IMR-90 (cell line): ENCODE results near the gene OR51E2. TPM values are rescaled to one million over a fixed set of nuclear protein-coding genes. Genes with fewer than 3 reads are reported as not detected.

Experiments
- ATAC-seq: fragments of 200-7000 bp; cut with Tn5 transposase; 2 replicates; pipeline ENCODE4 v1.9.1; 2020; ENCODE audit warnings: low read depth, mild to moderate bottlenecking, moderate library complexity
- BruUV-seq: library from RNA; stranded (reverse); fragments of 400-500 nt; replicated peaks from 2 replicates; lab custom pipeline; 2021; lab: Mats Ljungman, UMichigan
- CTCF ChIA-PET: fragments of 300-600 bp; formaldehyde crosslinking; extraction: SDS; loops from one replicate; lab custom pipeline; 2021; ENCODE audit warnings: antibody characterized with exemption; lab: Yijun Ruan, JAX
- POLR2A ChIA-PET: fragments of 300-600 bp; sonication (Branson Sonifier 250); formaldehyde crosslinking; loops from one replicate; lab custom pipeline; 2022; ENCODE audit warnings: antibody characterized with exemption; ENCODE audit not compliant: unreplicated experiment; lab: Charles Lee
- DNase-seq: peaks from one replicate; pipeline ENCODE4 v3.0.0; 2013
- H2AFZ ChIP-seq: replicated peaks from 2 replicates; pipeline ENCODE3; 2013; ENCODE audit warnings: low read length, mild to moderate bottlenecking; ENCODE audit not compliant: poor library complexity
- H2AK5ac ChIP-seq: 2 replicates; pipeline ENCODE4 v1.6.1; 2013; ENCODE audit warnings: low read depth, low read length, inconsistent platforms
- H2AK9ac ChIP-seq: replicated peaks from 2 replicates; pipeline ENCODE3; 2013; ENCODE audit warnings: mild to moderate bottlenecking, low read depth, low read length, moderate library complexity; ENCODE audit not compliant: poor library complexity
- H2BK120ac ChIP-seq: 2 replicates; pipeline ENCODE4 v1.6.1; 2013; ENCODE audit warnings: low read depth, low read length, inconsistent platforms
- H2BK15ac ChIP-seq: 3 replicates; pipeline ENCODE4 v1.6.1; 2013; ENCODE audit warnings: low read depth, low read length, inconsistent platforms
- H2BK20ac ChIP-seq: 2 replicates; pipeline ENCODE4 v1.6.1; 2013; ENCODE audit warnings: low read depth, mild to moderate bottlenecking, inconsistent platforms, low read length, moderate library complexity
- H2BK5ac ChIP-seq: 2 replicates; pipeline ENCODE4 v1.6.1; 2013; ENCODE audit warnings: mild to moderate bottlenecking, low read depth, low read length, inconsistent platforms; ENCODE audit not compliant: poor library complexity, severe bottlenecking
- H3K14ac ChIP-seq: replicated peaks from 2 replicates; pipeline ENCODE4 v1.6.1; 2013; ENCODE audit warnings: low read depth, low read length, inconsistent platforms
- H3K18ac ChIP-seq: 2 replicates; pipeline ENCODE4 v1.6.1; 2013; ENCODE audit warnings: low read depth, low read length, control low read depth
- H3K23ac ChIP-seq: 2 replicates; pipeline ENCODE4 v1.6.1; 2013; ENCODE audit warnings: low read depth, low read length, inconsistent platforms
- H3K27ac ChIP-seq: 2 replicates; pipeline ENCODE4 v1.5.1; 2013; ENCODE audit warnings: mild to moderate bottlenecking, control low read depth, low read length; ENCODE audit not compliant: insufficient read depth
- H3K27me3 ChIP-seq: 2 replicates; pipeline ENCODE4 v1.6.1; 2013; ENCODE audit warnings: low read length; ENCODE audit not compliant: control insufficient read depth, insufficient read depth
- H3K36me3 ChIP-seq: 2 replicates; pipeline ENCODE4 v1.6.1; 2013; ENCODE audit warnings: low read length, mixed read lengths; ENCODE audit not compliant: control insufficient read depth, insufficient read depth
- H3K4ac ChIP-seq: 2 replicates; pipeline ENCODE4 v1.6.1; 2013; ENCODE audit warnings: low read depth, low read length, inconsistent platforms
- H3K4me1 ChIP-seq: 2 replicates; pipeline ENCODE4 v1.6.1; 2013; ENCODE audit warnings: low read length, mixed read lengths; ENCODE audit not compliant: control insufficient read depth, insufficient read depth
- H3K4me2 ChIP-seq: 2 replicates; pipeline ENCODE4 v1.6.1; 2013; ENCODE audit warnings: low read depth, mild to moderate bottlenecking, control low read depth, low read length, moderate library complexity
- H3K4me3 ChIP-seq: 2 replicates; pipeline ENCODE4 v1.5.1; 2013; ENCODE audit warnings: low read depth, mild to moderate bottlenecking, control low read depth, low read length, moderate library complexity; ENCODE audit not compliant: insufficient read depth
- H3K56ac ChIP-seq: 2 replicates; pipeline ENCODE4 v1.6.1; 2013; ENCODE audit warnings: low read length, inconsistent platforms; ENCODE audit not compliant: insufficient read depth; ENCODE audit errors: extremely low read depth
- H3K79me1 ChIP-seq, 2 experiments: 2 replicates each; pipeline ENCODE4 v1.6.1; 2013; ENCODE audit warnings: low read length in 2 of 2, inconsistent platforms in 1 of 2, low read depth in 1 of 2
- H3K9ac ChIP-seq: 2 replicates; pipeline ENCODE4 v1.6.1; 2013; ENCODE audit warnings: low read depth, low read length, control low read depth
- H3K9me1 ChIP-seq: 2 replicates; pipeline ENCODE4 v1.6.1; 2013; ENCODE audit warnings: low read length, inconsistent platforms; ENCODE audit not compliant: insufficient read depth
- H3K9me3 ChIP-seq: 2 replicates; pipeline ENCODE4 v1.6.1; 2013; ENCODE audit warnings: low read length; ENCODE audit not compliant: control insufficient read depth, insufficient read depth
- H4K20me1 ChIP-seq: 2 replicates; pipeline ENCODE4 v1.6.1; 2013; ENCODE audit warnings: low read length, inconsistent platforms; ENCODE audit not compliant: insufficient read depth
- H4K5ac ChIP-seq: 2 replicates; pipeline ENCODE4 v1.6.1; 2013; ENCODE audit warnings: mild to moderate bottlenecking, low read depth, low read length, control low read depth
- H4K8ac ChIP-seq, 2 experiments: 2 replicates each; pipeline ENCODE4 v1.6.1; 2013; ENCODE audit warnings: low read depth in 2 of 2, low read length in 2 of 2, control low read depth in 1 of 2, inconsistent platforms in 1 of 2
- H4K91ac ChIP-seq: 2 replicates; pipeline ENCODE4 v1.6.1; 2013; ENCODE audit warnings: low read depth, low read length, inconsistent platforms; ENCODE audit not compliant: insufficient read depth
- CEBPB ChIP-seq: IDR thresholded peaks from 2 replicates; pipeline ENCODE4 v1.6.1; 2012; ENCODE audit warnings: low read depth, low read length, improper control_type of control experiment
- CHD1 ChIP-seq: IDR thresholded peaks from 2 replicates; pipeline ENCODE4 v1.6.1; 2012; ENCODE audit warnings: low read depth, low read length, improper control_type of control experiment
- CTCF ChIP-seq: conservative IDR thresholded peaks from 2 replicates; pipeline ENCODE4 v1.5.1; 2012; ENCODE audit warnings: mild to moderate bottlenecking, low read depth, low read length, improper control_type of control experiment
- FOS ChIP-seq: fragments of 150-350 bp; IDR thresholded peaks from 2 replicates; pipeline ENCODE4 v1.6.1; 2016; ENCODE audit warnings: low read depth, low read length
- MAFK ChIP-seq: IDR thresholded peaks from 2 replicates; pipeline ENCODE4 v1.6.1; 2012; ENCODE audit warnings: low read depth, low read length, improper control_type of control experiment
- MAZ ChIP-seq: IDR thresholded peaks from 2 replicates; pipeline ENCODE4 v1.6.1; 2012; ENCODE audit warnings: low read depth, mild to moderate bottlenecking, low read length, improper control_type of control experiment, moderate library complexity, borderline replicate concordance
- MXI1 ChIP-seq: IDR thresholded peaks from 2 replicates; pipeline ENCODE4 v1.6.1; 2012; ENCODE audit warnings: low read depth, mild to moderate bottlenecking, low read length, moderate library complexity, borderline replicate concordance
- NFE2L2 ChIP-seq: fragments of 150-350 bp; IDR thresholded peaks from 2 replicates; pipeline ENCODE4 v1.6.1; 2016; ENCODE audit warnings: low read depth, mild to moderate bottlenecking, low read length
- POLR2A ChIP-seq: IDR thresholded peaks from 2 replicates; pipeline ENCODE4 v1.6.1; 2012; ENCODE audit warnings: mild to moderate bottlenecking, low read depth, low read length
- RAD21 ChIP-seq: IDR thresholded peaks from 2 replicates; pipeline ENCODE4 v1.6.1; 2012; ENCODE audit warnings: low read length, improper control_type of control experiment
- RCOR1 ChIP-seq: IDR thresholded peaks from 2 replicates; pipeline ENCODE4 v1.6.1; 2012; ENCODE audit warnings: mild to moderate bottlenecking, low read length, improper control_type of control experiment; ENCODE audit not compliant: insufficient replicate concordance
- RFX5 ChIP-seq: IDR thresholded peaks from 2 replicates; pipeline ENCODE4 v1.8.0; 2012; ENCODE audit warnings: low read depth, mild to moderate bottlenecking, low read length, moderate library complexity
- SMC3 ChIP-seq: fragments of 150-350 bp; IDR thresholded peaks from 2 replicates; pipeline ENCODE4 v1.6.1; 2016; ENCODE audit warnings: low read depth, mild to moderate bottlenecking, antibody characterized with exemption, low read length, moderate library complexity
- WGBS, 2 experiments: methylation state at CpG; one replicate each; pipeline versions ENCODE4 v1.1.5 to v1.1.7; 2013; ENCODE audit warnings: missing lambda C conversion rate in 2 of 2; ENCODE audit not compliant: insufficient read length in 1 of 2; ENCODE audit errors: extremely low coverage in 2 of 2; 5-methylcytosine and 5-hydroxymethylcytosine counted together
- dilution Hi-C: fragments of 300-500 bp; cut with HindIII; formaldehyde crosslinking; loops from one replicate; pipeline ENCODE4 v1.14.3; 2018; ENCODE audit warnings: low sequenced_read_pairs; ENCODE audit not compliant: unreplicated experiment
- in situ Hi-C: fragments of 300-500 bp; cut with MboI; formaldehyde crosslinking; loops from 3 replicates; pipeline ENCODE4 v1.14.3; 2019; ENCODE audit warnings: low sequenced_read_pairs, inconsistent platforms, mixed read lengths
- intact Hi-C: fragments of 100-400 bp; cut with micrococcal nuclease; formaldehyde crosslinking; loops from 2 replicates; pipeline ENCODE4 v1.10.0; 2022
- polyA plus RNA-seq, 3 experiments: library from polyadenylated mRNA; depleted of rRNA; stranded (reverse); fragments of >200 nt; gene quantifications; 2 replicates each; pipeline ENCODE4 v1.2.3, GENCODE V29; 2012; ENCODE audit warnings: low replicate concordance in 1 of 3
- total RNA-seq: library from RNA; depleted of rRNA; stranded (reverse); fragments of >200 nt; gene quantifications from 2 replicates; pipeline ENCODE4 v1.2.3, GENCODE V29; 2012
- TF ChIP-seq, protein P1 (sequence below): fragments of 150-350 bp; IDR thresholded peaks from 2 replicates; pipeline ENCODE4 v1.6.1; 2017; ENCODE audit warnings: mild to moderate bottlenecking, antibody characterized with exemption, low read length, low read depth
- TF ChIP-seq, protein P2 (sequence below): fragments of 150-350 bp; IDR thresholded peaks from 2 replicates; pipeline ENCODE4 v1.6.1; 2016; ENCODE audit warnings: low read depth, mild to moderate bottlenecking, low read length, moderate library complexity, borderline replicate concordance

Gene OR51E2
- total and polyA plus RNA-seq, 2 of the 4 experiments (the other 2 are of a cell fraction), result 0.72 to 1.3 TPM

- no peak overlapping the region for H3K23ac ChIP-seq
- TF ChIP-seq CTCF (no peak), MXI1 (no peak), SMC3 (no peak), MAFK (no peak), RAD21 (no peak), NFE2L2 (no peak), FOS (no peak), RFX5 (no peak), POLR2A (no peak), CHD1 (no peak), MAZ (no peak), RCOR1 (no peak), CEBPB (no peak)
- TF ChIP-seq, protein P1, sequence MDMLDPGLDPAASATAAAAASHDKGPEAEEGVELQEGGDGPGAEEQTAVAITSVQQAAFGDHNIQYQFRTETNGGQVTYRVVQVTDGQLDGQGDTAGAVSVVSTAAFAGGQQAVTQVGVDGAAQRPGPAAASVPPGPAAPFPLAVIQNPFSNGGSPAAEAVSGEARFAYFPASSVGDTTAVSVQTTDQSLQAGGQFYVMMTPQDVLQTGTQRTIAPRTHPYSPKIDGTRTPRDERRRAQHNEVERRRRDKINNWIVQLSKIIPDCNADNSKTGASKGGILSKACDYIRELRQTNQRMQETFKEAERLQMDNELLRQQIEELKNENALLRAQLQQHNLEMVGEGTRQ, result no peak
- TF ChIP-seq, protein P2, sequence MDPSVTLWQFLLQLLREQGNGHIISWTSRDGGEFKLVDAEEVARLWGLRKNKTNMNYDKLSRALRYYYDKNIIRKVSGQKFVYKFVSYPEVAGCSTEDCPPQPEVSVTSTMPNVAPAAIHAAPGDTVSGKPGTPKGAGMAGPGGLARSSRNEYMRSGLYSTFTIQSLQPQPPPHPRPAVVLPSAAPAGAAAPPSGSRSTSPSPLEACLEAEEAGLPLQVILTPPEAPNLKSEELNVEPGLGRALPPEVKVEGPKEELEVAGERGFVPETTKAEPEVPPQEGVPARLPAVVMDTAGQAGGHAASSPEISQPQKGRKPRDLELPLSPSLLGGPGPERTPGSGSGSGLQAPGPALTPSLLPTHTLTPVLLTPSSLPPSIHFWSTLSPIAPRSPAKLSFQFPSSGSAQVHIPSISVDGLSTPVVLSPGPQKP, result no peak
- no peak overlapping the region for H3K9ac ChIP-seq
- H3K14ac ChIP-seq, result no peak overlapping the region
- no TSS peak for BruUV-seq
- H2BK120ac ChIP-seq, result no peak overlapping the region
- H3K4me2 ChIP-seq, result no peak overlapping the region
- ChIA-PET POLR2A (no interaction called here), CTCF (no interaction called here)
- no peaks in the 10 kb centered on the region for H4K20me1 ChIP-seq
- H2BK5ac ChIP-seq, result no peak overlapping the region
- H3K36me3 ChIP-seq, result no peaks in the 10 kb centered on the region
- H2AK9ac ChIP-seq, result no peak overlapping the region
- H3K9me1 ChIP-seq, result no peaks in the 10 kb centered on the region
- no peak overlapping the region for H3K27ac ChIP-seq
- H2BK20ac ChIP-seq, result no peak overlapping the region
- H3K4me3 ChIP-seq, result no peak overlapping the region
- no peaks in the 10 kb centered on the region for H3K4me1 ChIP-seq
- H3K27me3 ChIP-seq, result no peaks in the 10 kb centered on the region
- no peak overlapping the region for H3K4ac ChIP-seq
- no peak overlapping the region for H4K5ac ChIP-seq
- no peak overlapping the region for H3K18ac ChIP-seq
- WGBS, 2 experiments, result 77% methylated on average over 6 of the region's 7 CpGs; no CpG with 5 or more reads in 1 of the 2 experiments
- no peak overlapping the region for H4K91ac ChIP-seq
- no peak overlapping the region for H2AFZ ChIP-seq
- DNase-seq (no peak), ATAC-seq (no peak)
- dilution Hi-C loops (no loop called here), intact Hi-C loops (no loop called here), in situ Hi-C loops (no loop called here)
- H3K9me3 ChIP-seq, result no peaks in the 10 kb centered on the region
- H3K79me1 ChIP-seq, result no peaks in the 10 kb centered on the region
- no peak overlapping the region for H4K8ac ChIP-seq
- no peak overlapping the region for H2AK5ac ChIP-seq
- no peak overlapping the region for H3K56ac ChIP-seq
- no peak overlapping the region for H2BK15ac ChIP-seq
These were observed 56.2 kb downstream of the OR51E2 start for GRCh38 chr11:4641501-4641900.
